HepG2 (cell line): Measurements from ENCODE around the gene ARHGAP21. TPM values are rescaled to one million over a fixed set of nuclear protein-coding genes. Genes with fewer than 3 reads are reported as not detected.

Experiments
- CBX1 ChIP-seq: IDR thresholded peaks from one replicate; pipeline ENCODE4 v1.6.1; 2016; ENCODE audit warnings: antibody characterized with exemption, low read depth
- DPF2 ChIP-seq: sonication (generic); formaldehyde crosslinking; IDR thresholded peaks from 2 replicates; pipeline ENCODE4 v1.4.0; 2020; ENCODE audit warnings: mild to moderate bottlenecking, low read depth, missing genetic modification reagents, borderline replicate concordance
- FOXJ3 ChIP-seq: sonication (generic); formaldehyde crosslinking; IDR thresholded peaks from 2 replicates; pipeline ENCODE4 v1.4.0; 2020; ENCODE audit warnings: missing genetic modification reagents, mild to moderate bottlenecking, borderline replicate concordance
- GABPB1 ChIP-seq: IDR thresholded peaks from 2 replicates; pipeline ENCODE4 v1.6.1; 2016; ENCODE audit warnings: mild to moderate bottlenecking, missing genetic modification reagents, moderate library complexity, missing compliant biosample characterization
- GATAD2A ChIP-seq: IDR thresholded peaks from 2 replicates; pipeline ENCODE4 v1.6.1; 2016
- HMG20A ChIP-seq: IDR thresholded peaks from 2 replicates; pipeline ENCODE4 v1.6.1; 2016; ENCODE audit warnings: borderline replicate concordance
- HNF1A ChIP-seq, 2 experiments: sonication (generic) in 1 of 2; formaldehyde crosslinking in 1 of 2; IDR thresholded peaks; 2 replicates each; pipeline versions ENCODE4 v1.4.0 to v1.6.1; 2016 to 2020; ENCODE audit warnings: borderline replicate concordance in 1 of 2, low read depth in 1 of 2, mild to moderate bottlenecking in 1 of 2, missing genetic modification reagents in 1 of 2
- MEIS2 ChIP-seq: sonication (generic); formaldehyde crosslinking; IDR thresholded peaks from 2 replicates; pipeline ENCODE4 v1.9.0; 2021; ENCODE audit warnings: mild to moderate bottlenecking, missing genetic modification reagents
- NCOA2 ChIP-seq: sonication (generic); formaldehyde crosslinking; IDR thresholded peaks from 2 replicates; pipeline ENCODE4 v1.8.0; 2022; ENCODE audit warnings: inconsistent platforms
- NFIC ChIP-seq: IDR thresholded peaks from 2 replicates; pipeline ENCODE4 v1.6.1; 2012; ENCODE audit warnings: mild to moderate bottlenecking, low read length, inconsistent platforms
- NR1H2 ChIP-seq: sonication (generic); formaldehyde crosslinking; IDR thresholded peaks from 2 replicates; pipeline ENCODE4 v1.8.1; 2022; ENCODE audit warnings: low read depth, missing genetic modification reagents, borderline replicate concordance
- TARDBP ChIP-seq: sonication (generic); formaldehyde crosslinking; IDR thresholded peaks from 2 replicates; pipeline ENCODE4 v1.8.0; 2022; ENCODE audit warnings: mild to moderate bottlenecking, missing genetic modification reagents
- TERF1 ChIP-seq: sonication (generic); formaldehyde crosslinking; IDR thresholded peaks from 2 replicates; pipeline ENCODE4 v1.8.0; 2022; ENCODE audit warnings: mild to moderate bottlenecking, missing genetic modification reagents, moderate library complexity
- THYN1 ChIP-seq: sonication (generic); formaldehyde crosslinking; IDR thresholded peaks from 2 replicates; pipeline ENCODE4 v1.8.1; 2023; ENCODE audit warnings: low read depth, mild to moderate bottlenecking, moderate library complexity, missing genetic modification reagents, borderline replicate concordance
- ZNF800 ChIP-seq: sonication (generic); formaldehyde crosslinking; IDR thresholded peaks from 2 replicates; pipeline ENCODE4 v1.4.0; 2020; ENCODE audit warnings: missing genetic modification reagents
- ZSCAN5A ChIP-seq: sonication (generic); formaldehyde crosslinking; IDR thresholded peaks from 2 replicates; pipeline ENCODE4 v1.8.0; 2022; ENCODE audit warnings: mild to moderate bottlenecking, missing genetic modification reagents, borderline replicate concordance
- ZUFSP ChIP-seq: sonication (generic); formaldehyde crosslinking; IDR thresholded peaks from 2 replicates; pipeline ENCODE4 v1.9.0; 2021; ENCODE audit warnings: missing genetic modification reagents, mild to moderate bottlenecking, borderline replicate concordance
- polyA plus RNA-seq, 8 experiments: library from polyadenylated mRNA; depleted of rRNA in 3 of 8; stranded (reverse) in 7 of 8; unstranded in 1 of 8; fragments of >200 nt; fragmentation: Illumina TruSeq in 4 of 8; extraction: Trizol in 4 of 8; gene quantifications; 2 replicates each; pipeline versions ENCODE4 v1.2.1 to v1.2.3, GENCODE V29; 2011 to 2016; ENCODE audit warnings: low read depth in 4 of 8, missing spikeins in 1 of 8, mixed read lengths in 1 of 8; ENCODE audit not compliant: insufficient read depth in 1 of 8
- total RNA-seq, 5 experiments: library from RNA; depleted of rRNA; stranded (reverse); fragments of >200 nt; fragmentation: Illumina TruSeq; extraction: Trizol; gene quantifications; 2 replicates each; pipeline ENCODE4 v1.2.3, GENCODE V29; 2016; ENCODE audit warnings: low read depth in 1 of 5

The ARHGAP21 gene
- total and polyA plus RNA-seq, 2 of the 13 experiments (the other 11 are each of a cell fraction or from before 2014, with no cell fraction given): 23.9 to 26.6 TPM

GRCh38 chr10:24680647-24681524, 42.8 kb downstream of the ARHGAP21 start (continued):
- no peak for TF ChIP-seq HNF1A (IDR thresholded peaks at IDR 0.05; ENCODE audit: low read depth)
- TF ChIP-seq HNF1A (CRISPR knock-in tag; IDR thresholded peaks at IDR 0.05; ENCODE audit: borderline replicate concordance): peak; percentile 28; the same call in 1 of the 2 replicates
- peak; percentile 63 for TF ChIP-seq GATAD2A (CRISPR knock-in tag)
- no peak for TF ChIP-seq NR1H2 (CRISPR knock-in tag)
- peak; percentile 57; the same call in 1 of the 2 replicates for TF ChIP-seq NFIC
- no peak for TF ChIP-seq THYN1
- TF ChIP-seq DPF2 (CRISPR knock-in tag): 0 out of 2 replicates have a peak, but pooled peaks have one; percentile 19
- TF ChIP-seq TERF1 (CRISPR knock-in tag): no peak
- TF ChIP-seq FOXJ3 (CRISPR knock-in tag): no peak
- TF ChIP-seq HMG20A (CRISPR knock-in tag): no peak
- peak; percentile 72 for TF ChIP-seq NCOA2 (CRISPR knock-in tag)
- no peak for TF ChIP-seq ZNF800 (CRISPR knock-in tag)
- no peak for TF ChIP-seq CBX1
- peak; percentile 34; the same call in 1 of the 2 replicates for TF ChIP-seq TARDBP (CRISPR knock-in tag)
- no peak for TF ChIP-seq ZUFSP (CRISPR knock-in tag)
- TF ChIP-seq MEIS2 (CRISPR knock-in tag): no peak
- no peak for TF ChIP-seq ZSCAN5A (CRISPR knock-in tag)
- no peak for TF ChIP-seq GABPB1 (CRISPR knock-in tag)
